HG03442 (cell line): ENCODE measurements around the gene PSPH.
"Not testable (repeated sequence)": the region's sequence is repeated elsewhere in the genome, so short reads cannot be mapped to it uniquely, and the experiment has no call there.

Source experiments
- ATAC-seq: cut with Tn5 transposase; IDR thresholded peaks from one replicate; pipeline ENCODE4 v1.9.1; 2021; ENCODE audit warnings: mild to moderate bottlenecking, moderate library complexity; ENCODE audit not compliant: unreplicated experiment

PSPH gene

GRCh38 chr7:56063500-56063881, 12.2 kb upstream of the PSPH start:
- no peak for ATAC-seq

- no peak for ATAC-seq
Measured at GRCh38 chr7:56062382-56062781, 11.1 kb upstream of the PSPH start.

- no peak for ATAC-seq
Measured at GRCh38 chr7:56053993-56054392, 2.7 kb upstream of the PSPH start.

GRCh38 chr7:56053379-56053778, 2.1 kb upstream of the PSPH start:
- no peak for ATAC-seq

- no peak for ATAC-seq
Measured at GRCh38 chr7:56051053-56051338, 248 bp downstream of the PSPH start.

GRCh38 chr7:56048763-56049162, 2.5 kb downstream of the PSPH start:
- ATAC-seq, result not testable (repeated sequence)

- ATAC-seq, result no peak
Measured at GRCh38 chr7:56048245-56048644, 3.0 kb downstream of the PSPH start.

- not testable (repeated sequence) for ATAC-seq
Measured at GRCh38 chr7:56047446-56048116, 3.7 kb downstream of the PSPH start.

GRCh38 chr7:56046721-56047445, 4.4 kb downstream of the PSPH start:
- ATAC-seq, result no peak

GRCh38 chr7:56045758-56046157, 5.5 kb downstream of the PSPH start:
- not testable (repeated sequence) for ATAC-seq

- no peak for ATAC-seq
Measured at GRCh38 chr7:56040730-56041129, 10.5 kb downstream of the PSPH start.

- peak; percentile 94 for ATAC-seq
Measured at GRCh38 chr7:56033671-56034432, 17.4 kb downstream of the PSPH start.

GRCh38 chr7:56032578-56032977, 18.7 kb downstream of the PSPH start:
- not testable (repeated sequence) for ATAC-seq

GRCh38 chr7:56031556-56031955, 19.7 kb downstream of the PSPH start:
- not testable (repeated sequence) for ATAC-seq

- no peak for ATAC-seq
Measured at GRCh38 chr7:56030340-56030739, 20.9 kb downstream of the PSPH start.

- no peak for ATAC-seq
Measured at GRCh38 chr7:56028942-56029630, 22.2 kb downstream of the PSPH start.

GRCh38 chr7:56026538-56026937, 24.7 kb downstream of the PSPH start:
- ATAC-seq, result no peak

- no peak for ATAC-seq
Measured at GRCh38 chr7:56023500-56023899, 27.7 kb downstream of the PSPH start.

- ATAC-seq, result no peak
Measured at GRCh38 chr7:56019501-56019900, 31.7 kb downstream of the PSPH start.

GRCh38 chr7:56017015-56017414, 34.2 kb downstream of the PSPH start:
- ATAC-seq, result not testable (repeated sequence)

GRCh38 chr7:56009695-56010094, 41.5 kb downstream of the PSPH start:
- no peak for ATAC-seq
